Measurements from ENCODE around the gene VPS33B.
"Not testable (repeated sequence)": the region's sequence is repeated elsewhere in the genome, so short reads cannot be mapped to it uniquely, and the experiment has no call there.

The VPS33B gene

GRCh38 chr15:91031796-91032195 is 9.4 kb upstream of the VPS33B start:
- TF ChIP-seq, protein P1, sequence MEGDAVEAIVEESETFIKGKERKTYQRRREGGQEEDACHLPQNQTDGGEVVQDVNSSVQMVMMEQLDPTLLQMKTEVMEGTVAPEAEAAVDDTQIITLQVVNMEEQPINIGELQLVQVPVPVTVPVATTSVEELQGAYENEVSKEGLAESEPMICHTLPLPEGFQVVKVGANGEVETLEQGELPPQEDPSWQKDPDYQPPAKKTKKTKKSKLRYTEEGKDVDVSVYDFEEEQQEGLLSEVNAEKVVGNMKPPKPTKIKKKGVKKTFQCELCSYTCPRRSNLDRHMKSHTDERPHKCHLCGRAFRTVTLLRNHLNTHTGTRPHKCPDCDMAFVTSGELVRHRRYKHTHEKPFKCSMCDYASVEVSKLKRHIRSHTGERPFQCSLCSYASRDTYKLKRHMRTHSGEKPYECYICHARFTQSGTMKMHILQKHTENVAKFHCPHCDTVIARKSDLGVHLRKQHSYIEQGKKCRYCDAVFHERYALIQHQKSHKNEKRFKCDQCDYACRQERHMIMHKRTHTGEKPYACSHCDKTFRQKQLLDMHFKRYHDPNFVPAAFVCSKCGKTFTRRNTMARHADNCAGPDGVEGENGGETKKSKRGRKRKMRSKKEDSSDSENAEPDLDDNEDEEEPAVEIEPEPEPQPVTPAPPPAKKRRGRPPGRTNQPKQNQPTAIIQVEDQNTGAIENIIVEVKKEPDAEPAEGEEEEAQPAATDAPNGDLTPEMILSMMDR (IDR thresholded peaks at IDR 0.05; ENCODE audit: low read depth, low read length), result no peak
- no peak overlapping the region for H3K4me3 ChIP-seq (ENCODE audit: low read depth, low read length)

- no peak overlapping the region for H3K4me3 ChIP-seq (ENCODE audit: low read depth, low read length)
- TF ChIP-seq, protein P1 (IDR thresholded peaks at IDR 0.05; ENCODE audit: low read depth, low read length), result no peak
Measured at GRCh38 chr15:91027677-91028076, 5.3 kb upstream of the VPS33B start.

DNA sequence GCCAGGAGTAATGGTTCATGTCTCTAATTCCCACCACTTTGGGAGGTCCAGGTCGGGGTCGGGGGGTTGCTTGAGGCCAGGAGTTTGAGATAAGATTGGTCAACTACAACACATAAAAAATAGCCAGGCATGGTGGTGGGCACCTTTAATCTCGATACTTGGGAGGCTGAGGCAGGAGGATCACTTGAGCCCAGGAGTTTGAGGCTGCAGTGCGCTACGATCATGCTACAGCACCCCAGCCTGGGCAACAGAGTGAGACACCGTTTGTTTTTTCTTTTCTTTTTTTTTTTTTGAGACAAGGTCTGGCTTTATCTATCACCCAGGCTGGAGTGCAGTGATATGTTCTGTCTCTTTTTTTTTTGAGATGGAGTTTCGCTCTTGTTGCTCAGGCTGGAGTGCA is 1.3 kb upstream of the VPS33B start:
- no peak overlapping the region for H3K4me3 ChIP-seq (ENCODE audit: low read depth, low read length)
- TF ChIP-seq, protein P1 (IDR thresholded peaks at IDR 0.05; ENCODE audit: low read depth, low read length), result no peak

DNA sequence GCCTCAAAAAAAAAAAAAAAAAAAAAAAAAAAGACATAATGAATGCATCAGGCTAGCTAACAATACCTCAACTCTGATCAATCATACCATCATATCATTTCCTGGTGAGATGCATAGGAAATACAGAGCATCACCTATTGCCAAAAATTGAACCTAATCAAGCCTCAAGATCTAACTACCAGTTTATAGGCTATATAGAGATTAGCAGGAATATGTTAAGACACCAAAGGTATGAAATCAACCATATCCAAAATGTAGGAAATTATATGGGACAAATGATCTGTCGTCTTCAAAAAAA is 387 bp upstream of the VPS33B start:
- H3K4me3 ChIP-seq (ENCODE audit: low read depth, low read length), result peak overlapping the region; percentile 99
- TF ChIP-seq, protein P1 (IDR thresholded peaks at IDR 0.05; ENCODE audit: low read depth, low read length), result no peak

DNA sequence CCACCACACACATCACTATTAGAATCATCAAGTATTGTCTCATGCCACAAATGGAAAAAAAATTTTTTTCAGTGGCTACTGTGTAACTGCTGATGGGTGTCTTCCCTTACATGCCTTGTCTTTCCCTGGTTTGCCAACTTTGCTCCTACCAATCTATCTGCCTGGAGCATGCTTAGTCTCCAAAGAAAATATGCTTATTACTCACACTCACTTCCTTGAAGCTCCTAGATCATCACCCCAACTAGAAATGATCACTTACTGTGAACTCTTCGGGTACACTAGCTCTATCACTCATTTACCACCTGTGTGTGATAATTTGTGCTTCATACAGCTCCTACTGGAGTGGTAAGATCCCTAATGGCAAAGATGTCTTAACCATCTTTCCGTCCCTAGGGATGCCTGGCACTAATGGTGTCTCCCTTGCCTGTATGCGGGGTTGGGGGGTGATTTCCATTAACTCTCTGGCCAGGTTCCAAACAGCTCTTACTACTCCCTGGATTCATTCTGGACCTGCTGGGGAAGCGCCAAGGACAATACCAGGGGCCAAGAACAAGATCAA is 799 bp downstream of the VPS33B start:
- H3K4me3 ChIP-seq (ENCODE audit: low read depth, low read length), result peak overlapping the region; percentile 99

GRCh38 chr15:91018158-91018557 is 4.2 kb downstream of the VPS33B start:
- no peak overlapping the region for H3K4me3 ChIP-seq (ENCODE audit: low read depth, low read length)
- TF ChIP-seq, protein P1 (IDR thresholded peaks at IDR 0.05; ENCODE audit: low read depth, low read length), result no peak

More for the DNA sequence above, 799 bp downstream of the VPS33B start:
- TF ChIP-seq, protein P1 (IDR thresholded peaks at IDR 0.05; ENCODE audit: low read depth, low read length), result no peak

GRCh38 chr15:91017716-91018115 is 4.7 kb downstream of the VPS33B start:
- no peak overlapping the region for H3K4me3 ChIP-seq (ENCODE audit: low read depth, low read length)
- TF ChIP-seq, protein P1 (IDR thresholded peaks at IDR 0.05; ENCODE audit: low read depth, low read length), result no peak

DNA sequence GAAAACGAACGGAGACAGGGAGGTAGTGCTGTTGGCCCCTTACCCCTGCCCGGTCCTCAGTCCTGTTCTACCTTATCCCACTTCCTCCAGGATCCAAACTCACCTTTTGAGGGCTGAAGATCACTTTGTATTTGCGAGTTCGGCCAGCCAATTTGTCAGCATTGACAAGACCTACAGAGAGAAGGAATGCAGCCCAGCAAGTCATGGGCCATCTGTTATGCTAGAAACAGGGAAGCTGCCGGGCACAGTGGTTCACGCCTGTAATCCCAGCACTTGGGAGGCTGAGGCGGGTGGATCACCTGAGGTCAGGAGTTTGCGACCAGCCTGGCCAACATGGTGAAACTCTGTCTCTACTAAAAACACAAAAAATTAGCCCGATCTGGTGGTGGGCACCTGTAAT is 8.7 kb downstream of the VPS33B start:
- H3K4me3 ChIP-seq (ENCODE audit: low read depth, low read length), result not testable (repeated sequence)

All from WI38 (cell line).